Measurements from ENCODE around the gene SLC39A3. TPM values are rescaled to one million over a fixed set of nuclear protein-coding genes. Genes with fewer than 3 reads are reported as not detected.

The SLC39A3 gene
- total RNA-seq, 1 experiment from 2014 or later = 33.2 TPM

GRCh38 chr19:2717638-2718541 is 21.9 kb downstream of the SLC39A3 start:
- H3K4me1 ChIP-seq = no peaks in the 10 kb centered on the region
- no peaks in the 10 kb centered on the region for H3K27me3 ChIP-seq (replicated peaks; ENCODE audit: control insufficient read depth, insufficient read depth, low read length)
- Mint-ChIP-seq H3K4me3 (ENCODE audit: unreplicated experiment) (no peak overlapping the region), H3K4me1 (ENCODE audit: low read depth, unreplicated experiment) (no peaks in the 10 kb centered on the region), H3K36me3 (ENCODE audit: insufficient read depth, unreplicated experiment) (no peaks in the 10 kb centered on the region), H3K27me3 (ENCODE audit: insufficient read depth, unreplicated experiment) (peaks cover 6% of the 10 kb centered on the region), H3K27ac (ENCODE audit: unreplicated experiment) (no peak overlapping the region), H3K9me3 (ENCODE audit: unreplicated experiment) (no peaks in the 10 kb centered on the region)
- H3K4me3 ChIP-seq (ENCODE audit: low read depth, low read length) = no peak overlapping the region
- ChIA-PET CTCF (interaction anchor here (0.6 kb wide), 1 partner anchor 344 kb away, joined by 10 read pairs; no protein-coding TSS in a partner anchor), POLR2A (no interaction called here)
- no peaks in the 10 kb centered on the region for H3K36me3 ChIP-seq (ENCODE audit: control insufficient read depth, insufficient read depth, low read length)
- no peak for TF ChIP-seq CTCF (IDR thresholded peaks at IDR 0.05; ENCODE audit: insufficient read depth in 1 of 2, low read depth in 1 of 2, low read length in 1 of 2, severe bottlenecking in 1 of 2, unreplicated experiment in 1 of 2)
- intact Hi-C loops (cut with micrococcal nuclease; ENCODE audit: unreplicated experiment) = no loop called here
- peaks cover 6% of the 10 kb centered on the region; the same call in 1 of the 2 replicates for H3K9me3 ChIP-seq
- no peak for DNase-seq
- BruUV-seq (replicated peaks) = no TSS peak

GRCh38 chr19:2716722-2717637 is 22.8 kb downstream of the SLC39A3 start:
- no TSS peak for BruUV-seq (replicated peaks)
- ChIA-PET CTCF (interaction anchor here (0.6 kb wide), 2 partner anchors 343 to 1179 kb away, joined by 5 to 10 read pairs; no protein-coding TSS in a partner anchor), POLR2A (no interaction called here)
- DNase-seq = no peak
- Histone ChIP-seq H3K27me3 (replicated peaks; ENCODE audit: control insufficient read depth, insufficient read depth, low read length) (no peaks in the 10 kb centered on the region), H3K4me3 (ENCODE audit: low read depth, low read length) (no peak overlapping the region), H3K9me3 (peaks cover 6% of the 10 kb centered on the region; the same call in 1 of the 2 replicates), H3K36me3 (ENCODE audit: control insufficient read depth, insufficient read depth, low read length) (no peaks in the 10 kb centered on the region), H3K4me1 (no peaks in the 10 kb centered on the region)
- Mint-ChIP-seq H3K36me3 (ENCODE audit: insufficient read depth, unreplicated experiment) (no peaks in the 10 kb centered on the region), H3K27me3 (ENCODE audit: insufficient read depth, unreplicated experiment) (peaks cover 4% of the 10 kb centered on the region), H3K27ac (ENCODE audit: unreplicated experiment) (no peak overlapping the region), H3K4me1 (ENCODE audit: low read depth, unreplicated experiment) (no peaks in the 10 kb centered on the region), H3K4me3 (ENCODE audit: unreplicated experiment) (no peak overlapping the region), H3K9me3 (ENCODE audit: unreplicated experiment) (no peaks in the 10 kb centered on the region)
- intact Hi-C loops (cut with micrococcal nuclease; ENCODE audit: unreplicated experiment) = no loop called here
- no peak for TF ChIP-seq CTCF (IDR thresholded peaks at IDR 0.05; ENCODE audit: insufficient read depth in 1 of 2, low read depth in 1 of 2, low read length in 1 of 2, severe bottlenecking in 1 of 2, unreplicated experiment in 1 of 2)

- Mint-ChIP-seq H3K4me3 (ENCODE audit: unreplicated experiment) (no peak overlapping the region), H3K4me1 (ENCODE audit: low read depth, unreplicated experiment) (no peaks in the 10 kb centered on the region), H3K27ac (ENCODE audit: unreplicated experiment) (no peak overlapping the region), H3K9me3 (ENCODE audit: unreplicated experiment) (no peaks in the 10 kb centered on the region), H3K27me3 (ENCODE audit: insufficient read depth, unreplicated experiment) (peaks cover 4% of the 10 kb centered on the region), H3K36me3 (ENCODE audit: insufficient read depth, unreplicated experiment) (no peaks in the 10 kb centered on the region)
- H3K9me3 ChIP-seq = peaks cover 6% of the 10 kb centered on the region; the same call in 1 of the 2 replicates
- no peak for DNase-seq
- H3K4me3 ChIP-seq (ENCODE audit: low read depth, low read length) = no peak overlapping the region
- intact Hi-C loops (cut with micrococcal nuclease; ENCODE audit: unreplicated experiment) = no loop called here
- no peaks in the 10 kb centered on the region for H3K36me3 ChIP-seq (ENCODE audit: control insufficient read depth, insufficient read depth, low read length)
- H3K4me1 ChIP-seq = no peaks in the 10 kb centered on the region
- no TSS peak for BruUV-seq (replicated peaks)
- POLR2A ChIA-PET = no interaction called here
- no peaks in the 10 kb centered on the region for H3K27me3 ChIP-seq (replicated peaks; ENCODE audit: control insufficient read depth, insufficient read depth, low read length)
- CTCF ChIA-PET = no interaction called here
- TF ChIP-seq CTCF (IDR thresholded peaks at IDR 0.05; ENCODE audit: insufficient read depth in 1 of 2, low read depth in 1 of 2, low read length in 1 of 2, severe bottlenecking in 1 of 2, unreplicated experiment in 1 of 2) = no peak
Observed at GRCh38 chr19:2716275-2716650, 23.6 kb downstream of the SLC39A3 start.

All from Caco-2 (cell line).